ENCODE measurements around the gene GTF3C2.

DNA sequence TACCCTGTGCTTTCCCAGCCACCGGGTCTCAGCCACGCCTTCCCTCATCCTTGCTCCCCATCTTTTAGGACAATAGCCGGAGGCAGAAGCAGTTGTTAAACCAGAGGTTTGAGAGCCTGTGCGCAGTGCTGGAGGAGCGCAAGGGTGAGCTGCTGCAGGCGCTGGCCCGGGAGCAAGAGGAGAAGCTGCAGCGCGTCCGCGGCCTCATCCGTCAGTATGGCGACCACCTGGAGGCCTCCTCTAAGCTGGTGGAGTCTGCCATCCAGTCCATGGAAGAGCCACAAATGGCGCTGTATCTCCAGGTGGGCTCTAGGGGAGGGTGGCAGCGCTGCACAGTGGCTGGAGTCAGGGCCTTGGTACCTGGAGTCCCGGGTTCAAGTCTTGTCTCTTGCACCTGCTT is 51.0 kb downstream of the GTF3C2 start:
- TF ChIP-seq, protein P1, sequence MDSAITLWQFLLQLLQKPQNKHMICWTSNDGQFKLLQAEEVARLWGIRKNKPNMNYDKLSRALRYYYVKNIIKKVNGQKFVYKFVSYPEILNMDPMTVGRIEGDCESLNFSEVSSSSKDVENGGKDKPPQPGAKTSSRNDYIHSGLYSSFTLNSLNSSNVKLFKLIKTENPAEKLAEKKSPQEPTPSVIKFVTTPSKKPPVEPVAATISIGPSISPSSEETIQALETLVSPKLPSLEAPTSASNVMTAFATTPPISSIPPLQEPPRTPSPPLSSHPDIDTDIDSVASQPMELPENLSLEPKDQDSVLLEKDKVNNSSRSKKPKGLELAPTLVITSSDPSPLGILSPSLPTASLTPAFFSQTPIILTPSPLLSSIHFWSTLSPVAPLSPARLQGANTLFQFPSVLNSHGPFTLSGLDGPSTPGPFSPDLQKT (CRISPR knock-in tag; IDR thresholded peaks at IDR 0.05; ENCODE audit: borderline replicate concordance): no peak
- TF ChIP-seq MYNN (CRISPR knock-in tag; IDR thresholded peaks at IDR 0.05; ENCODE audit: low read depth) (no peak), IRF2 (CRISPR knock-in tag; IDR thresholded peaks at IDR 0.05) (no peak), EZH2 (conservative IDR thresholded peaks at IDR 0.05; ENCODE audit: low read depth, low read length) (no peak), RFX5 (IDR thresholded peaks at IDR 0.05; ENCODE audit: low read depth, low read length) (no peak), MXD4 (CRISPR knock-in tag; IDR thresholded peaks at IDR 0.05) (no peak)
